HepG2 (cell line): ENCODE measurements around the gene CATSPERE.

Experiments used
- SMAD9 ChIP-seq: sonication (generic); formaldehyde crosslinking; IDR thresholded peaks from 2 replicates; pipeline ENCODE4 v1.5.1; 2020; ENCODE audit warnings: mild to moderate bottlenecking, missing genetic modification reagents
- SMC3 ChIP-seq: IDR thresholded peaks from 2 replicates; pipeline ENCODE4 v1.6.1; 2011; ENCODE audit warnings: low read length, improper control_type of control experiment
- YY1 ChIP-seq: IDR thresholded peaks from 2 replicates; pipeline ENCODE4 v1.6.1; 2011; ENCODE audit warnings: low read length, low read depth, moderate library complexity, mild to moderate bottlenecking; ENCODE audit not compliant: insufficient read depth, insufficient replicate concordance

DNA sequence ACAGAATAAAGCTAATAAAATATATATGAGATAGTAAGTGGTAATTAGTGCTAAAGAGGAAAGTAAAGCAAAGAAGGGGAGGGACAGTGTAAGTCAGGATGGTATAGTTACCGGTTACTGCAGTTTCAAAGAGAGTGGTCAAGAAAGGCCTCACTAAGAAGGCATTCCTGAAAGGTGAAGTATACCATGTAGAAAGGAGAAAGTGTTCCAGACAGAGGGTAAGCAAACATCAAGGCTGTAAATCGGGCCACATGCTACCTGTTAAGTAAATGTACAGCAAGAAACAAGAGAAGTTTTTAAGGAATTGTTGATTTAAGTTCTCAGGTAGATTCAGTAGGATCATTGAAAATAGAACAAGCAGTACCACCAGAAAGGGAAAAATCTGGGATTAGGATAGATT, 201.5 kb downstream of the CATSPERE start:
- TF ChIP-seq SMC3 (no peak), SMAD9 (no peak), YY1 (no peak)
